GM12878 (cell line): ENCODE measurements around the gene MRPL55. TPM values are rescaled to one million over a fixed set of nuclear protein-coding genes. Genes with fewer than 3 reads are reported as not detected.

Experiments used
- ATAC-seq: fragments of 200-7000 bp; cut with Tn5 transposase; 3 replicates; pipeline ENCODE4 v1.9.1; 2020; ENCODE audit warnings: mild to moderate bottlenecking, moderate library complexity
- BruUV-seq: library from RNA; stranded (reverse); fragments of 400-500 nt; replicated peaks from 2 replicates; lab custom pipeline; 2021; lab: Mats Ljungman, UMichigan
- CTCF ChIA-PET: fragments of 300-600 bp; sonication (Branson Sonifier 250); formaldehyde crosslinking; extraction: SDS; loops from one replicate; lab custom pipeline; 2021; ENCODE audit warnings: inconsistent platforms; lab: Yijun Ruan, JAX
- POLR2A ChIA-PET: fragments of 350-600 bp; formaldehyde crosslinking; extraction: SDS; loops from one replicate; lab custom pipeline; 2021; ENCODE audit warnings: inconsistent platforms; lab: Charles Lee
- RAD21 ChIA-PET: fragments of 300-600 bp; sonication (Branson Sonifier 250); formaldehyde crosslinking; loops from one replicate; lab custom pipeline; 2023; ENCODE audit warnings: antibody characterized with exemption; ENCODE audit not compliant: unreplicated experiment; lab: Charles Lee
- SMC1A ChIA-PET: fragments of 300-600 bp; sonication (Branson Sonifier 250); formaldehyde crosslinking; loops from one replicate; lab custom pipeline; 2023; ENCODE audit not compliant: unreplicated experiment, uncharacterized antibody; lab: Charles Lee
- DNase-seq: peaks from one replicate; pipeline ENCODE4 v3.0.0-alpha.2; 2011; ENCODE audit warnings: low read depth, low spot score
- FAIRE-seq: peaks from 3 replicates; lab custom pipeline; 2011; peaks lifted over from hg19 to GRCh38; lab: Jason Lieb, UNC
- H2AFZ ChIP-seq: 2 replicates; pipeline ENCODE4 v1.6.0; 2011; ENCODE audit warnings: low read depth, low read length, control low read depth; ENCODE audit not compliant: control insufficient read depth
- H3K27ac ChIP-seq: 2 replicates; pipeline ENCODE4 v1.5.1; 2011; ENCODE audit warnings: control low read depth; ENCODE audit not compliant: control insufficient read depth, insufficient read depth
- H3K27me3 ChIP-seq, 2 experiments: replicated peaks in 1 of 2; 2 replicates each; pipeline versions ENCODE4 v1.6.0 to v1.6.1; 2011; ENCODE audit warnings: low read length in 1 of 2; ENCODE audit not compliant: control insufficient read depth in 2 of 2, insufficient read depth in 2 of 2
- H3K36me3 ChIP-seq, 2 experiments: 2 replicates each; pipeline ENCODE4 v1.5.1; 2011; ENCODE audit warnings: low read length in 1 of 2; ENCODE audit not compliant: control insufficient read depth in 2 of 2, insufficient read depth in 2 of 2
- H3K4me1 ChIP-seq: 2 replicates; pipeline ENCODE4 v1.6.1; 2011; ENCODE audit warnings: mild to moderate bottlenecking, low read length, moderate library complexity, mixed read lengths; ENCODE audit not compliant: control insufficient read depth, insufficient read depth
- H3K4me2 ChIP-seq: 2 replicates; pipeline ENCODE4 v1.6.0; 2011; ENCODE audit warnings: control low read depth; ENCODE audit not compliant: control insufficient read depth, insufficient read depth
- H3K4me3 ChIP-seq: fragments of 200-600 bp; sonication (generic); 2 replicates; pipeline ENCODE4 v1.5.1; 2016
- H3K79me2 ChIP-seq: 2 replicates; pipeline ENCODE4 v1.6.0; 2011; ENCODE audit warnings: low read length; ENCODE audit not compliant: control insufficient read depth, insufficient read depth
- H3K9ac ChIP-seq: 2 replicates; pipeline ENCODE4 v1.8.0; 2011; ENCODE audit warnings: low read length, control low read depth, mixed read lengths; ENCODE audit not compliant: control insufficient read depth, insufficient read depth
- H3K9me3 ChIP-seq: replicated peaks from 3 replicates; pipeline ENCODE4 v1.5.1; 2011; ENCODE audit warnings: mild to moderate bottlenecking, low read length; ENCODE audit not compliant: control insufficient read depth, insufficient read depth
- H4K20me1 ChIP-seq: 2 replicates; pipeline ENCODE4 v1.6.0; 2011; ENCODE audit not compliant: control insufficient read depth, insufficient read depth
- CREM ChIP-seq: IDR thresholded peaks from 2 replicates; pipeline ENCODE4 v1.6.1; 2014; ENCODE audit warnings: antibody characterized with exemption, low read depth
- EED ChIP-seq: sonication (generic); IDR thresholded peaks from 2 replicates; pipeline ENCODE4 v1.6.1; 2016; ENCODE audit warnings: antibody characterized with exemption, low read depth
- EP300 ChIP-seq, 2 experiments: fragments of 150-350 bp in 1 of 2; IDR thresholded peaks; 2 replicates each; pipeline ENCODE4 v1.6.1; 2011 to 2012; ENCODE audit warnings: low read depth in 2 of 2, low read length in 2 of 2, borderline replicate concordance in 1 of 2, improper control_type of control experiment in 1 of 2, inconsistent platforms in 1 of 2; ENCODE audit not compliant: control insufficient read depth in 1 of 2
- PAX5 ChIP-seq: IDR thresholded peaks from 2 replicates; pipeline ENCODE4 v1.6.1; 2011; ENCODE audit warnings: low read depth, low read length, borderline replicate concordance
- ZSCAN29 ChIP-seq: fragments of 450-650 bp; IDR thresholded peaks from 2 replicates; pipeline ENCODE4 v1.6.1; 2017; ENCODE audit warnings: mild to moderate bottlenecking, moderate library complexity
- WGBS: methylation state at CpG from one replicate; pipeline ENCODE4 v1.1.6; 2016; ENCODE audit warnings: low lambda C conversion rate; ENCODE audit not compliant: insufficient replicate concordance, insufficient coverage; ENCODE audit errors: missing lambda C conversion rate; 5-methylcytosine and 5-hydroxymethylcytosine counted together
- in situ Hi-C: fragments of 300-500 bp; cut with MboI; formaldehyde crosslinking; loops from 9 replicates; pipeline ENCODE4 v1.14.3; 2018; ENCODE audit warnings: mixed read lengths
- intact Hi-C: fragments of 100-400 bp; cut with micrococcal nuclease; formaldehyde crosslinking; loops from one replicate; pipeline ENCODE4 v1.14.2; 2022; ENCODE audit not compliant: unreplicated experiment
- polyA plus RNA-seq, 11 experiments: library from polyadenylated mRNA; depleted of rRNA in 4 of 11; unstranded in 6 of 11; stranded (reverse) in 5 of 11; fragments of >200 nt; fragmentation: Nextera tagmentation in 4 of 11; fragmentation: Illumina TruSeq in 1 of 11; extraction: Ambion mirVana in 4 of 11; extraction: Trizol in 1 of 11; gene quantifications; 1 replicate in 1 of 11; 2 replicates in 10 of 11; pipeline versions ENCODE4 v1.2.1 to v1.2.3, GENCODE V29; 2011 to 2016; ENCODE audit warnings: inconsistent platforms in 2 of 11, missing spikeins in 2 of 11, low read depth in 1 of 11
- total RNA-seq, 4 experiments: library from RNA; depleted of rRNA in 3 of 4; stranded (reverse); fragments of >200 nt in 3 of 4; fragmentation: Illumina TruSeq in 1 of 4; extraction: Trizol in 1 of 4; gene quantifications; 2 replicates each; pipeline versions ENCODE4 v1.2.1 to v1.2.3, GENCODE V29; 2013 to 2021
- TF ChIP-seq, protein P1 (sequence below): fragments of 450-650 bp; formaldehyde crosslinking; IDR thresholded peaks from 2 replicates; pipeline ENCODE4 v1.5.0; 2022; ENCODE audit warnings: mild to moderate bottlenecking, missing genetic modification characterization
- TF ChIP-seq, protein P2 (sequence below): fragments of 450-650 bp; IDR thresholded peaks from 2 replicates; pipeline ENCODE4 v1.6.1; 2017; ENCODE audit warnings: mild to moderate bottlenecking

Gene MRPL55
- total and polyA plus RNA-seq, 10 of the 15 experiments (the other 5 are each of a cell fraction or from before 2014, with no cell fraction given) = 15.1 to 143 (median 55.8) TPM

DNA sequence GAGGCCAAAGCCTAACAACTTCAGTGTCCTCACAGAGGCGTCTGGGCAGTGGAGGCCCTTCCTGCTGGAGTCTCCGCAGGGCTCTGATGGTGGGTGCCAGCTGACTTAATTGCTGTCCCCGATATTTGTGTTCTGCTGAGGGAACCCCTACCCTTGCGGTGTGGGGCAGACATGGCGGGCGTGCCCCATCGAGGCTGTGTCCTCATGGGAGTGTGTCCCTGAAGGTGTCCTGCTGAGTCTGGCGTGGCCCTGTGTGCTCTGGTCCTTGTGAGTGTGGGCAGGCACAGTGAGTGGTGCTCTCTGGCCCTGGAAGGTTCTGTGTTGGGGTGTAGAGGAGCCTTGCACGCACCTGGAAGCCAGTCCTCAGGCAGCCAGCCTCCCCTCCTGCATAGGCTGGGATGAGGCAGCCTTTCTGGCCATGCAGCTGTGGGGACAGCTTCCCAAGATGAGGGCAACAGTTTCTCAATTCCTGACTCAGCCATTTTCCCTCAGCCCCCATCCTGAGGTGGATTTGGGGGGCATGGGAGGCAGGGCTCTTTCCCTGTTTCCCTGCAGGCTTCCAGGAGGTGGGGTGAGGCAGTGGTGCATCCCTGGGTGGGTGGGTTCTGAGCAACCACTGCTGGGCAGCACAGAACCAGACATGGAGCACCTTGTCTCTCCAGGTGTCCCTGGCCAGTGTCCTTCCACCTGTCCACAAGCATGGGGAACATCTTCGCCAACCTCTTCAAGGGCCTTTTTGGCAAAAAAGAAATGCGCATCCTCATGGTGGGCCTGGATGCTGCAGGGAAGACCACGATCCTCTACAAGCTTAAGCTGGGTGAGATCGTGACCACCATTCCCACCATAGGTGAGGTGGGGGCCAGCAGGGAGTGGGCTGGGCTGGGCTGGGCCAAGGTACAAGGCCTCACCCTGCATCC is 12.4 kb downstream of the MRPL55 start:
- Histone ChIP-seq H3K9me3 (peaks cover 24% of the 10 kb centered on the region; the same call in 2 of the 3 replicates), H3K79me2 (peaks cover 56% of the 10 kb centered on the region), H3K27me3 (no peaks in the 10 kb centered on the region), H3K4me1 (no peaks in the 10 kb centered on the region; the same call in 1 of the 2 replicates), H3K9ac (no peak overlapping the region), H3K4me2 (no peak overlapping the region), H3K36me3 (peaks cover 16 to 50% of the 10 kb centered on the region in 2 experiments; a peak in 3 of 4 replicates), H4K20me1 (peaks cover 38% of the 10 kb centered on the region), H2AFZ (no peak overlapping the region), H3K4me3 (no peak overlapping the region), H3K27ac (no peak overlapping the region)
- ChIA-PET SMC1A (no interaction called here), RAD21 (no interaction called here), CTCF (no interaction called here), POLR2A (no interaction called here)
- TF ChIP-seq EED (no peak), CREM (no peak), EP300 (IDR thresholded peaks at IDR 0.05; ENCODE audit: borderline replicate concordance in 1 of 2, control insufficient read depth in 1 of 2, low read depth in 2 of 2, low read length in 2 of 2) (no peak), PAX5 (no peak), ZSCAN29 (no peak)
- TF ChIP-seq, protein P1, sequence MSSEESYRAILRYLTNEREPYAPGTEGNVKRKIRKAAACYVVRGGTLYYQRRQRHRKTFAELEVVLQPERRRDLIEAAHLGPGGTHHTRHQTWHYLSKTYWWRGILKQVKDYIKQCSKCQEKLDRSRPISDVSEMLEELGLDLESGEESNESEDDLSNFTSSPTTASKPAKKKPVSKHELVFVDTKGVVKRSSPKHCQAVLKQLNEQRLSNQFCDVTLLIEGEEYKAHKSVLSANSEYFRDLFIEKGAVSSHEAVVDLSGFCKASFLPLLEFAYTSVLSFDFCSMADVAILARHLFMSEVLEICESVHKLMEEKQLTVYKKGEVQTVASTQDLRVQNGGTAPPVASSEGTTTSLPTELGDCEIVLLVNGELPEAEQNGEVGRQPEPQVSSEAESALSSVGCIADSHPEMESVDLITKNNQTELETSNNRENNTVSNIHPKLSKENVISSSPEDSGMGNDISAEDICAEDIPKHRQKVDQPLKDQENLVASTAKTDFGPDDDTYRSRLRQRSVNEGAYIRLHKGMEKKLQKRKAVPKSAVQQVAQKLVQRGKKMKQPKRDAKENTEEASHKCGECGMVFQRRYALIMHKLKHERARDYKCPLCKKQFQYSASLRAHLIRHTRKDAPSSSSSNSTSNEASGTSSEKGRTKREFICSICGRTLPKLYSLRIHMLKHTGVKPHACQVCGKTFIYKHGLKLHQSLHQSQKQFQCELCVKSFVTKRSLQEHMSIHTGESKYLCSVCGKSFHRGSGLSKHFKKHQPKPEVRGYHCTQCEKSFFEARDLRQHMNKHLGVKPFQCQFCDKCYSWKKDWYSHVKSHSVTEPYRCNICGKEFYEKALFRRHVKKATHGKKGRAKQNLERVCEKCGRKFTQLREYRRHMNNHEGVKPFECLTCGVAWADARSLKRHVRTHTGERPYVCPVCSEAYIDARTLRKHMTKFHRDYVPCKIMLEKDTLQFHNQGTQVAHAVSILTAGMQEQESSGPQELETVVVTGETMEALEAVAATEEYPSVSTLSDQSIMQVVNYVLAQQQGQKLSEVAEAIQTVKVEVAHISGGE (CRISPR knock-in tag) = no peak
- TF ChIP-seq, protein P2, sequence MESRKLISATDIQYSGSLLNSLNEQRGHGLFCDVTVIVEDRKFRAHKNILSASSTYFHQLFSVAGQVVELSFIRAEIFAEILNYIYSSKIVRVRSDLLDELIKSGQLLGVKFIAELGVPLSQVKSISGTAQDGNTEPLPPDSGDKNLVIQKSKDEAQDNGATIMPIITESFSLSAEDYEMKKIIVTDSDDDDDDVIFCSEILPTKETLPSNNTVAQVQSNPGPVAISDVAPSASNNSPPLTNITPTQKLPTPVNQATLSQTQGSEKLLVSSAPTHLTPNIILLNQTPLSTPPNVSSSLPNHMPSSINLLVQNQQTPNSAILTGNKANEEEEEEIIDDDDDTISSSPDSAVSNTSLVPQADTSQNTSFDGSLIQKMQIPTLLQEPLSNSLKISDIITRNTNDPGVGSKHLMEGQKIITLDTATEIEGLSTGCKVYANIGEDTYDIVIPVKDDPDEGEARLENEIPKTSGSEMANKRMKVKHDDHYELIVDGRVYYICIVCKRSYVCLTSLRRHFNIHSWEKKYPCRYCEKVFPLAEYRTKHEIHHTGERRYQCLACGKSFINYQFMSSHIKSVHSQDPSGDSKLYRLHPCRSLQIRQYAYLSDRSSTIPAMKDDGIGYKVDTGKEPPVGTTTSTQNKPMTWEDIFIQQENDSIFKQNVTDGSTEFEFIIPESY = no peak
- BruUV-seq = no TSS peak
- FAIRE-seq (no peak), ATAC-seq (no peak), DNase-seq (no peak)
- in situ Hi-C loops (no loop called here), intact Hi-C loops (no loop called here)
- 97% methylated on average over 13 of the region's 13 CpGs for WGBS
